HepG2 (cell line): ENCODE results near the gene BEAN1. TPM values are rescaled to one million over a fixed set of nuclear protein-coding genes. Genes with fewer than 3 reads are reported as not detected.
A peak's percentile ranks its signal among the peaks of the same experiment; 100 is the strongest.

Source experiments
- BHLHE40 ChIP-seq: IDR thresholded peaks from 2 replicates; pipeline ENCODE4 v1.6.1; 2011; ENCODE audit warnings: low read length, improper control_type of control experiment
- ELK4 ChIP-seq: sonication (generic); formaldehyde crosslinking; IDR thresholded peaks from 2 replicates; pipeline ENCODE4 v1.9.0; 2021; ENCODE audit warnings: missing genetic modification reagents, borderline replicate concordance
- KMT2B ChIP-seq: IDR thresholded peaks from 2 replicates; pipeline ENCODE4 v1.6.1; 2016; ENCODE audit warnings: missing genetic modification reagents, missing compliant biosample characterization
- MXI1 ChIP-seq: IDR thresholded peaks from 3 replicates; pipeline ENCODE4 v1.6.1; 2012; ENCODE audit warnings: low read depth, low read length, inconsistent platforms, borderline replicate concordance
- ZFY ChIP-seq: sonication (generic); formaldehyde crosslinking; IDR thresholded peaks from 2 replicates; pipeline ENCODE4 v1.4.0; 2020; ENCODE audit warnings: missing genetic modification reagents
- ZNF280B ChIP-seq: sonication (generic); formaldehyde crosslinking; IDR thresholded peaks from 2 replicates; pipeline ENCODE4 v1.5.0; 2020; ENCODE audit warnings: missing genetic modification reagents, mild to moderate bottlenecking, borderline replicate concordance
- polyA plus RNA-seq, 8 experiments: library from polyadenylated mRNA; depleted of rRNA in 3 of 8; stranded (reverse) in 7 of 8; unstranded in 1 of 8; fragments of >200 nt; fragmentation: Illumina TruSeq in 4 of 8; extraction: Trizol in 4 of 8; gene quantifications; 2 replicates each; pipeline versions ENCODE4 v1.2.1 to v1.2.3, GENCODE V29; 2011 to 2016; ENCODE audit warnings: low read depth in 4 of 8, missing spikeins in 1 of 8, mixed read lengths in 1 of 8; ENCODE audit not compliant: insufficient read depth in 1 of 8
- total RNA-seq, 5 experiments: library from RNA; depleted of rRNA; stranded (reverse); fragments of >200 nt; fragmentation: Illumina TruSeq; extraction: Trizol; gene quantifications; 2 replicates each; pipeline ENCODE4 v1.2.3, GENCODE V29; 2016; ENCODE audit warnings: low read depth in 1 of 5
- TF ChIP-seq, protein P1 (sequence below), 2 experiments: sonication (generic) in 1 of 2; formaldehyde crosslinking in 1 of 2; IDR thresholded peaks; 2 replicates each; pipeline versions ENCODE4 v1.5.1 to v1.6.1; 2011 to 2020; ENCODE audit warnings: borderline replicate concordance in 1 of 2, low read depth in 1 of 2, low read length in 1 of 2, mild to moderate bottlenecking in 1 of 2, missing genetic modification reagents in 1 of 2, moderate library complexity in 1 of 2

BEAN1 gene
- total and polyA plus RNA-seq, 2 of the 13 experiments (the other 11 are each of a cell fraction or from before 2014, with no cell fraction given) = 0.53 to 1.4 TPM

DNA sequence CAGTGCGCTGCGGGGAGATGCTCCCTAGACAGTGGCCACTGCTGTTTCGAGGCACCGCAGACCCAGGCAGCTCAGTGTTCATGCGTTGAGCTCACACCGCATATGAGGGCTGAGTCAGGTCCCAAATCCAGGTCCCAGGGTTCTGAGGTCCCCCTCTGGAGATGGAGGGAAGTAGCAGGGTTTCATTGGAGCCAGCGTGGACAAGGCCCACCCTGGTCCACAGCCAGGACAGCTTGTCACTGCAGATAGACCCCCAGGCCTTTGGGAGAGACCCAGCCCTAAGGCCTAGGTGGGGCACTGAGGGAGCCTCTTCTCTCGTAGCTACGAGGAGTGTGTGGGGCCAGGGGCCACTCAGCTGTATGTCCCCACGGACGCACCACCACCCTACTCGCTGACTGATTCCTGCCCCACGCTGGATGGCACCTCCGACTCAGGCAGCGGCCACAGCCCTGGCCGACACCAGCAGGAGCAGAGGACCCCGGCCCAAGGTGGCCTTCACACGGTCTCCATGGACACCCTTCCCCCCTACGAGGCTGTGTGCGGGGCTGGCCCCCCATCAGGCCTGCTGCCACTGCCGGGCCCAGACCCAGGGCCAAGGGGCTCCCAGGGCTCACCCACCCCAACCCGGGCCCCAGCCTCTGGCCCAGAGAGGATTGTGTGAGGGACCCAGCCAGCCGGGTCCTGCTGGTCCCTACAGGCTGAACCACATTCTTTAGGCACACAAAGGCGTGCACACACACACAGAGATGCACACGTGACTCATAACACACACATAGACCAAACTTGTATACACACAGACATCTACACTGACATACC is 53.4 kb downstream of the BEAN1 start (continued):
- TF ChIP-seq, protein P1, sequence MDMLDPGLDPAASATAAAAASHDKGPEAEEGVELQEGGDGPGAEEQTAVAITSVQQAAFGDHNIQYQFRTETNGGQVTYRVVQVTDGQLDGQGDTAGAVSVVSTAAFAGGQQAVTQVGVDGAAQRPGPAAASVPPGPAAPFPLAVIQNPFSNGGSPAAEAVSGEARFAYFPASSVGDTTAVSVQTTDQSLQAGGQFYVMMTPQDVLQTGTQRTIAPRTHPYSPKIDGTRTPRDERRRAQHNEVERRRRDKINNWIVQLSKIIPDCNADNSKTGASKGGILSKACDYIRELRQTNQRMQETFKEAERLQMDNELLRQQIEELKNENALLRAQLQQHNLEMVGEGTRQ (IDR thresholded peaks at IDR 0.05; ENCODE audit: low read depth, low read length) = peak; percentile 56; the same call in 1 of the 2 replicates
- TF ChIP-seq, protein P1 (CRISPR knock-in tag; IDR thresholded peaks at IDR 0.05; ENCODE audit: borderline replicate concordance) = no peak; the same call in 1 of the 2 replicates
- TF ChIP-seq ELK4 (0 out of 2 replicates have a peak, but pooled peaks have one; percentile 29), KMT2B (CRISPR knock-in tag) (no peak), ZNF280B (no peak), ZFY (CRISPR knock-in tag) (no peak), MXI1 (0 out of 3 replicates have a peak, but pooled peaks have one; percentile 18), BHLHE40 (peak; percentile 74)
